Panc1 (cell line): ENCODE data around the gene IRF3. TPM values are rescaled to one million over a fixed set of nuclear protein-coding genes. Genes with fewer than 3 reads are reported as not detected.

Source experiments
- ATAC-seq: fragments of 200-7000 bp; cut with Tn5 transposase; 2 replicates; pipeline ENCODE4 v1.9.1; 2020; ENCODE audit warnings: mild to moderate bottlenecking, moderate library complexity
- BruUV-seq: library from RNA; stranded (reverse); fragments of 400-500 nt; replicated peaks from 2 replicates; lab custom pipeline; 2021; lab: Mats Ljungman, UMichigan
- CTCF ChIA-PET: fragments of 300-600 bp; sonication (Branson Sonifier 250); formaldehyde crosslinking; loops from one replicate; lab custom pipeline; 2022; ENCODE audit warnings: antibody characterized with exemption; lab: Charles Lee
- POLR2A ChIA-PET: fragments of 300-600 bp; sonication (Branson Sonifier 250); formaldehyde crosslinking; loops from one replicate; lab custom pipeline; 2022; ENCODE audit warnings: antibody characterized with exemption; lab: Charles Lee
- DNase-seq: peaks from one replicate; pipeline ENCODE4 v3.0.0-alpha.2; 2010; ENCODE audit warnings: low read depth, low spot score
- H3K27ac ChIP-seq: 2 replicates; pipeline ENCODE4 v1.5.1; 2011; ENCODE audit warnings: mild to moderate bottlenecking, low read length, inconsistent platforms
- H3K27me3 ChIP-seq: fragments of 200-500 bp; sonication (Bioruptor generic); 2 replicates; pipeline ENCODE4 v1.6.0; 2014; ENCODE audit warnings: low read length, inconsistent platforms; ENCODE audit not compliant: control insufficient read depth, insufficient read depth
- H3K36me3 ChIP-seq: fragments of 200-500 bp; sonication (Bioruptor generic); 2 replicates; pipeline ENCODE4 v1.5.1; 2014; ENCODE audit warnings: inconsistent platforms, mild to moderate bottlenecking, low read length, moderate library complexity; ENCODE audit not compliant: control insufficient read depth, insufficient read depth
- H3K4me1 ChIP-seq: 2 replicates; pipeline ENCODE4 v1.5.1; 2011; ENCODE audit warnings: inconsistent platforms, mild to moderate bottlenecking, low read length, moderate library complexity; ENCODE audit not compliant: control insufficient read depth, insufficient read depth
- H3K4me3 ChIP-seq, 2 experiments: 2 replicates each; pipeline ENCODE4 v1.5.1; 2011 to 2012; ENCODE audit warnings: low read depth in 2 of 2, low read length in 2 of 2, mild to moderate bottlenecking in 2 of 2, inconsistent platforms in 1 of 2, moderate library complexity in 1 of 2
- H3K9me3 ChIP-seq: fragments of 200-500 bp; sonication (Bioruptor generic); 2 replicates; pipeline ENCODE4 v1.5.1; 2014; ENCODE audit warnings: low read depth, mild to moderate bottlenecking, inconsistent platforms, low read length, moderate library complexity; ENCODE audit not compliant: control insufficient read depth, insufficient read depth
- POLR2AphosphoS5 ChIP-seq: IDR thresholded peaks from 2 replicates; pipeline ENCODE4 v1.6.1; 2012; ENCODE audit warnings: mild to moderate bottlenecking, low read depth, low read length, moderate library complexity
- REST ChIP-seq, 2 experiments: IDR thresholded peaks; 2 replicates each; pipeline ENCODE4 v1.6.1; 2011 to 2012; ENCODE audit warnings: low read depth in 2 of 2, control low read depth in 1 of 2, low read length in 1 of 2, mild to moderate bottlenecking in 1 of 2, moderate library complexity in 1 of 2; ENCODE audit not compliant: insufficient read depth in 1 of 2
- SIN3A ChIP-seq: IDR thresholded peaks from 2 replicates; pipeline ENCODE4 v1.6.1; 2012; ENCODE audit warnings: low read depth, mild to moderate bottlenecking, low read length, moderate library complexity, borderline replicate concordance; ENCODE audit not compliant: insufficient read depth
- TCF7L2 ChIP-seq: IDR thresholded peaks from 2 replicates; pipeline ENCODE4 v1.6.1; 2011; ENCODE audit warnings: mild to moderate bottlenecking, low read depth, low read length, inconsistent platforms
- in situ Hi-C: cut with HindIII; loops from 2 replicates; pipeline ENCODE4 v1.10.0; 2016; ENCODE audit warnings: low sequenced_read_pairs, low pct_unique_long_range_greater_than_20kb
- intact Hi-C: fragments of 100-400 bp; cut with micrococcal nuclease; formaldehyde crosslinking; loops from one replicate; pipeline ENCODE4 v1.10.0; 2022; ENCODE audit not compliant: unreplicated experiment
- microRNA-seq: library from miRNA; unstranded; fragments of <30 nt; microRNA quantifications from one replicate; pipeline ENCODE4 v1.1.0, GENCODE V29; 2020; ENCODE audit not compliant: unreplicated experiment
- total RNA-seq: library from RNA; stranded (reverse); gene quantifications from one replicate; pipeline ENCODE4 v1.2.1, GENCODE V29; 2021; ENCODE audit not compliant: unreplicated experiment
- TF ChIP-seq, protein P1 (sequence below): fragments of 450-650 bp; IDR thresholded peaks from 2 replicates; pipeline ENCODE4 v1.5.1; 2017; ENCODE audit warnings: mild to moderate bottlenecking

IRF3 gene
- total RNA-seq, 1 experiment from 2014 or later = 109 TPM

- H3K9me3 ChIP-seq = no peaks in the 10 kb centered on the region
- peaks cover 7% of the 10 kb centered on the region for H3K4me1 ChIP-seq
- in situ Hi-C loops (no loop called here), intact Hi-C loops (no loop called here)
- ATAC-seq = peak; percentile 65; the same call in 1 of the 2 replicates
- ChIA-PET CTCF (no interaction called here), POLR2A (no interaction called here)
- no peak for TF ChIP-seq REST (IDR thresholded peaks at IDR 0.05; ENCODE audit: insufficient read depth in 1 of 2, low read depth in 2 of 2, low read length in 1 of 2)
- no peak for TF ChIP-seq POLR2AphosphoS5
- no peak for TF ChIP-seq SIN3A
- TF ChIP-seq, protein P1, sequence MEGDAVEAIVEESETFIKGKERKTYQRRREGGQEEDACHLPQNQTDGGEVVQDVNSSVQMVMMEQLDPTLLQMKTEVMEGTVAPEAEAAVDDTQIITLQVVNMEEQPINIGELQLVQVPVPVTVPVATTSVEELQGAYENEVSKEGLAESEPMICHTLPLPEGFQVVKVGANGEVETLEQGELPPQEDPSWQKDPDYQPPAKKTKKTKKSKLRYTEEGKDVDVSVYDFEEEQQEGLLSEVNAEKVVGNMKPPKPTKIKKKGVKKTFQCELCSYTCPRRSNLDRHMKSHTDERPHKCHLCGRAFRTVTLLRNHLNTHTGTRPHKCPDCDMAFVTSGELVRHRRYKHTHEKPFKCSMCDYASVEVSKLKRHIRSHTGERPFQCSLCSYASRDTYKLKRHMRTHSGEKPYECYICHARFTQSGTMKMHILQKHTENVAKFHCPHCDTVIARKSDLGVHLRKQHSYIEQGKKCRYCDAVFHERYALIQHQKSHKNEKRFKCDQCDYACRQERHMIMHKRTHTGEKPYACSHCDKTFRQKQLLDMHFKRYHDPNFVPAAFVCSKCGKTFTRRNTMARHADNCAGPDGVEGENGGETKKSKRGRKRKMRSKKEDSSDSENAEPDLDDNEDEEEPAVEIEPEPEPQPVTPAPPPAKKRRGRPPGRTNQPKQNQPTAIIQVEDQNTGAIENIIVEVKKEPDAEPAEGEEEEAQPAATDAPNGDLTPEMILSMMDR = no peak
- no peak for TF ChIP-seq TCF7L2
- no peaks in the 10 kb centered on the region for H3K36me3 ChIP-seq
- BruUV-seq = no TSS peak
- no peak for DNase-seq
- H3K27ac ChIP-seq = no peak overlapping the region
- H3K27me3 ChIP-seq = no peaks in the 10 kb centered on the region
- no peak overlapping the region for H3K4me3 ChIP-seq
Observed at GRCh38 chr19:49613374-49613773, 52.3 kb downstream of the IRF3 start.

Small RNA genes within 50 kb of the gene (microRNA-seq; reads per million reads assigned to microRNA genes)
- not detected for gene MIR5088

Other genes starting within 250 kb of the IRF3 start
- gene PTH2, start 242.4 kb downstream of the IRF3 start, total RNA-seq = not detected
- not detected for gene GFY, start 240.5 kb downstream of the IRF3 start, total RNA-seq
- gene SLC17A7, start 224.3 kb downstream of the IRF3 start, total RNA-seq = 1.2 TPM
- 78.5 TPM for gene PIH1D1, start 214.0 kb downstream of the IRF3 start, total RNA-seq
- 19.6 TPM for gene ALDH16A1, start 212.6 kb downstream of the IRF3 start, total RNA-seq
- 1.5 TPM for gene FLT3LG, start 191.6 kb downstream of the IRF3 start, total RNA-seq
- gene RPL13A, start 178.2 kb downstream of the IRF3 start, total RNA-seq = 1,196 TPM
- 956 TPM for gene RPS11, start 169.4 kb downstream of the IRF3 start, total RNA-seq
- gene FCGRT, start 153.2 kb downstream of the IRF3 start, total RNA-seq = 16.7 TPM
- 3.0 TPM for gene RCN3, start 137.9 kb downstream of the IRF3 start, total RNA-seq
- 66.1 TPM for gene NOSIP, start 85.3 kb downstream of the IRF3 start, total RNA-seq
- gene PRRG2, start 84.5 kb downstream of the IRF3 start, total RNA-seq = 0.64 TPM
- 22.9 TPM for gene PRR12, start 74.7 kb downstream of the IRF3 start, total RNA-seq
- 64.4 TPM for gene RRAS, start 25.7 kb downstream of the IRF3 start, total RNA-seq
- gene SCAF1, start 23.6 kb downstream of the IRF3 start, total RNA-seq = 77.4 TPM
- 69.6 TPM for gene BCL2L12, start 76 bp upstream of the IRF3 start, total RNA-seq
- 219 TPM for gene PRMT1, start 11.4 kb upstream of the IRF3 start, total RNA-seq
- 4.7 TPM for gene ADM5, start 23.7 kb upstream of the IRF3 start, total RNA-seq
- gene CPT1C, start 25.3 kb upstream of the IRF3 start, total RNA-seq = 0.23 TPM
- not detected for gene TSKS, start 97.4 kb upstream of the IRF3 start, total RNA-seq
- gene AP2A1, start 101.1 kb upstream of the IRF3 start, total RNA-seq = 72.1 TPM
- gene FUZ, start 147.4 kb upstream of the IRF3 start, total RNA-seq = 13.9 TPM
- 52.4 TPM for gene MED25, start 152.4 kb upstream of the IRF3 start, total RNA-seq
- gene PTOV1, start 185.3 kb upstream of the IRF3 start, total RNA-seq = 114 TPM
- 76.7 TPM for gene PNKP, start 201.7 kb upstream of the IRF3 start, total RNA-seq
- gene AKT1S1, start 211.5 kb upstream of the IRF3 start, total RNA-seq = 92.8 TPM
- 43.2 TPM for gene TBC1D17, start 211.8 kb upstream of the IRF3 start, total RNA-seq
- 1.5 TPM for gene IL4I1, start 231.0 kb upstream of the IRF3 start, total RNA-seq